Thyroid gland (tissue), 4 donors: ENCODE results near the gene MIB2.
"Not testable (repeated sequence)": the region's sequence is repeated elsewhere in the genome, so short reads cannot be mapped to it uniquely, and the experiment has no call there.

ENCODE experiments used
- CTCF ChIP-seq, 6 experiments: fragments of 200-600 bp in 3 of 6; fragments of 450-650 bp in 3 of 6; sonication (generic) in 3 of 6; IDR thresholded peaks; one replicate each; pipeline ENCODE4 v1.5.1; 2016 to 2019; ENCODE audit warnings: antibody characterized with exemption in 6 of 6, mild to moderate bottlenecking in 2 of 6, inconsistent platforms in 1 of 6, moderate library complexity in 1 of 6
- POLR2A ChIP-seq, 2 donors: fragments of 450-650 bp; IDR thresholded peaks; one replicate each; pipeline ENCODE4 v1.6.1; 2017; ENCODE audit warnings: antibody characterized with exemption in 2 of 2, mild to moderate bottlenecking in 2 of 2, moderate library complexity in 1 of 2

DNA sequence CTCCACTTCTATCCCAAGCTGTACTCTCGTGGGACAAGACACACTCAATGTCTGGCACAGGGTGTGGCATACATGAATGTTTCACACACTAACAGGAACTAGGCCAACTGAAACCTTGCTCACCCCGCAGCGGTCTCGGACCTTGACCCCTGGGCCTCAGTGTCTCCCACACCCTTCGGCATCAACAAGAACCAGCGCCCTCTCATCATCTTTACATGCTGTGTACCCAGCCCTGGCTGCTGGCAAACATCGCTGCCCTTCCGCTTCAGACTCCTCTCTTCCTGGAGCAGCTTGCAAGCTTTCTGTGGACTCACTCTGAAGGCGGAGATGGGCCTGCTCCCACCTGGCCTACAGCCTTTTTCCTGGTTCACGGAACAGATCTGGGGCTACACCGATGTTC is 33.0 kb downstream of the MIB2 start:
- not testable (repeated sequence) for TF ChIP-seq CTCF, POLR2A (IDR thresholded peaks at IDR 0.05)
